H1 (cell line): ENCODE data around the gene COTL1.

Source experiments
- EGR1 ChIP-seq: IDR thresholded peaks from 2 replicates; pipeline ENCODE4 v1.6.1; 2011; ENCODE audit warnings: low read depth, low read length, borderline replicate concordance
- EP300 ChIP-seq, 2 experiments: IDR thresholded peaks; 1 replicate in 1 of 2; 2 replicates in 1 of 2; pipeline ENCODE4 v1.6.1; 2011 to 2012; ENCODE audit warnings: low read depth in 2 of 2, low read length in 2 of 2, mild to moderate bottlenecking in 2 of 2, borderline replicate concordance in 1 of 2, inconsistent platforms in 1 of 2, moderate library complexity in 1 of 2
- FOSL1 ChIP-seq: IDR thresholded peaks from 2 replicates; pipeline ENCODE4 v1.6.1; 2011; ENCODE audit warnings: mild to moderate bottlenecking, low read depth, low read length, moderate library complexity; ENCODE audit not compliant: insufficient read depth
- JUND ChIP-seq: IDR thresholded peaks from 2 replicates; pipeline ENCODE4 v1.6.1; 2011; ENCODE audit warnings: mild to moderate bottlenecking, improper control_type of control experiment, low read length
- POLR2A ChIP-seq, 2 experiments: IDR thresholded peaks; 1 replicate in 1 of 2; 2 replicates in 1 of 2; pipeline ENCODE4 v1.6.1; 2011; ENCODE audit warnings: low read depth in 2 of 2, low read length in 2 of 2, mild to moderate bottlenecking in 2 of 2; ENCODE audit errors: control extremely low read depth in 1 of 2
- RAD21 ChIP-seq, 2 experiments: IDR thresholded peaks in 1 of 2; conservative IDR thresholded peaks in 1 of 2; 2 replicates each; pipeline ENCODE4 v1.6.1; 2011; ENCODE audit warnings: low read depth in 2 of 2, low read length in 2 of 2, improper control_type of control experiment in 1 of 2, inconsistent platforms in 1 of 2, mild to moderate bottlenecking in 1 of 2, moderate library complexity in 1 of 2
- RNF2 ChIP-seq: fragments of 200-900, 300-1000 bp; sonication (generic); IDR thresholded peaks from 2 replicates; pipeline ENCODE4 v1.7.1; 2016; ENCODE audit warnings: borderline replicate concordance, low read depth, mild to moderate bottlenecking, antibody characterized with exemption, low read length; ENCODE audit not compliant: poor library complexity, severe bottlenecking; ENCODE audit errors: missing control alignments
- RXRA ChIP-seq: IDR thresholded peaks from 2 replicates; pipeline ENCODE4 v1.6.1; 2011; ENCODE audit warnings: low read depth, mild to moderate bottlenecking, low read length, moderate library complexity; ENCODE audit not compliant: insufficient read depth
- SP1 ChIP-seq: IDR thresholded peaks from 2 replicates; pipeline ENCODE4 v1.6.1; 2011; ENCODE audit warnings: low read depth, low read length
- SP2 ChIP-seq: IDR thresholded peaks from 2 replicates; pipeline ENCODE4 v1.6.1; 2012; ENCODE audit warnings: mild to moderate bottlenecking, low read length, inconsistent platforms
- ZNF274 ChIP-seq: IDR thresholded peaks from 2 replicates; pipeline ENCODE4 v1.7.0; 2012; ENCODE audit warnings: low read length, borderline replicate concordance; ENCODE audit errors: extremely low read depth
- TF ChIP-seq, protein P1 (sequence below): IDR thresholded peaks from 2 replicates; pipeline ENCODE4 v1.6.1; 2011; ENCODE audit warnings: low read length, improper control_type of control experiment
- TF ChIP-seq, protein P2 (sequence below): IDR thresholded peaks from 2 replicates; pipeline ENCODE4 v1.6.1; 2012; ENCODE audit warnings: low read length, inconsistent platforms
- TF ChIP-seq, protein P3 (sequence below), 3 experiments: IDR thresholded peaks; 1 replicate in 2 of 3; 2 replicates in 1 of 3; pipeline versions ENCODE4 v1.5.1 to v1.6.1; 2011; ENCODE audit warnings: low read length in 3 of 3, mild to moderate bottlenecking in 3 of 3, inconsistent platforms in 2 of 3, low read depth in 1 of 3, moderate library complexity in 1 of 3; ENCODE audit not compliant: insufficient read depth in 1 of 3; ENCODE audit errors: control extremely low read depth in 1 of 3

DNA sequence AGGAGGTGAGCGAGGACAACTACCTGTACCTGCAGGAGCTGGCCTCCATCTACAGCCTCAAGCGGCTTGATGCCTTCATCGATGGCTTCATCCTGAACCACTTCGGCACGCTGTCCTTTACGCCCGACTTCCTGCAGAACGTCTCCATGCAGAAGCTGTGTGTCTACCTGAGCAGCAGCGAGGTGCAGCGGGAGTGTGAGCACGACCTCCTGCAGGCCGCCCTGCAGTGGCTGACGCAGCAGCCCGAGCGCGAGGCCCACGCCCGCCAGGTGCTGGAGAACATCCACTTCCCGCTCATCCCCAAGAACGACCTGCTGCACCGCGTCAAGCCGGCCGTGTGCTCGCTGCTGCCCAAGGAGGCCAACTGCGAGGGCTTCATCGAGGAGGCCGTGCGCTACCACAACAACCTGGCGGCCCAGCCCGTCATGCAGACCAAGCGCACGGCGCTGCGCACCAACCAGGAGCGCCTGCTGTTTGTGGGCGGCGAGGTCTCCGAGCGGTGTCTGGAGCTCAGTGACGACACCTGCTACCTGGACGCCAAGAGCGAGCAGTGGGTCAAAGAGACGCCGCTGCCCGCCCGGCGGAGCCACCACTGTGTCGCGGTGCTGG lies 39.5 kb upstream of the COTL1 start:
- TF ChIP-seq, protein P1, sequence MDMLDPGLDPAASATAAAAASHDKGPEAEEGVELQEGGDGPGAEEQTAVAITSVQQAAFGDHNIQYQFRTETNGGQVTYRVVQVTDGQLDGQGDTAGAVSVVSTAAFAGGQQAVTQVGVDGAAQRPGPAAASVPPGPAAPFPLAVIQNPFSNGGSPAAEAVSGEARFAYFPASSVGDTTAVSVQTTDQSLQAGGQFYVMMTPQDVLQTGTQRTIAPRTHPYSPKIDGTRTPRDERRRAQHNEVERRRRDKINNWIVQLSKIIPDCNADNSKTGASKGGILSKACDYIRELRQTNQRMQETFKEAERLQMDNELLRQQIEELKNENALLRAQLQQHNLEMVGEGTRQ = no peak
- TF ChIP-seq, protein P2, sequence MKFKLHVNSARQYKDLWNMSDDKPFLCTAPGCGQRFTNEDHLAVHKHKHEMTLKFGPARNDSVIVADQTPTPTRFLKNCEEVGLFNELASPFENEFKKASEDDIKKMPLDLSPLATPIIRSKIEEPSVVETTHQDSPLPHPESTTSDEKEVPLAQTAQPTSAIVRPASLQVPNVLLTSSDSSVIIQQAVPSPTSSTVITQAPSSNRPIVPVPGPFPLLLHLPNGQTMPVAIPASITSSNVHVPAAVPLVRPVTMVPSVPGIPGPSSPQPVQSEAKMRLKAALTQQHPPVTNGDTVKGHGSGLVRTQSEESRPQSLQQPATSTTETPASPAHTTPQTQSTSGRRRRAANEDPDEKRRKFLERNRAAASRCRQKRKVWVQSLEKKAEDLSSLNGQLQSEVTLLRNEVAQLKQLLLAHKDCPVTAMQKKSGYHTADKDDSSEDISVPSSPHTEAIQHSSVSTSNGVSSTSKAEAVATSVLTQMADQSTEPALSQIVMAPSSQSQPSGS = no peak
- TF ChIP-seq EP300 (IDR thresholded peaks at IDR 0.05; ENCODE audit: borderline replicate concordance in 1 of 2, low read depth in 2 of 2, low read length in 2 of 2) (no peak), POLR2A (IDR thresholded peaks at IDR 0.05; ENCODE audit: control extremely low read depth in 1 of 2, low read depth in 2 of 2, low read length in 2 of 2) (no peak), JUND (no peak), FOSL1 (no peak), EGR1 (no peak), RNF2 (no peak), SP1 (no peak), RXRA (no peak), RAD21 (IDR thresholded peaks at IDR 0.05 in 1 of 2, conservative IDR thresholded peaks at IDR 0.05 in 1 of 2; ENCODE audit: low read depth in 2 of 2, low read length in 2 of 2) (no peak), ZNF274 (no peak), SP2 (no peak)
- TF ChIP-seq, protein P3, sequence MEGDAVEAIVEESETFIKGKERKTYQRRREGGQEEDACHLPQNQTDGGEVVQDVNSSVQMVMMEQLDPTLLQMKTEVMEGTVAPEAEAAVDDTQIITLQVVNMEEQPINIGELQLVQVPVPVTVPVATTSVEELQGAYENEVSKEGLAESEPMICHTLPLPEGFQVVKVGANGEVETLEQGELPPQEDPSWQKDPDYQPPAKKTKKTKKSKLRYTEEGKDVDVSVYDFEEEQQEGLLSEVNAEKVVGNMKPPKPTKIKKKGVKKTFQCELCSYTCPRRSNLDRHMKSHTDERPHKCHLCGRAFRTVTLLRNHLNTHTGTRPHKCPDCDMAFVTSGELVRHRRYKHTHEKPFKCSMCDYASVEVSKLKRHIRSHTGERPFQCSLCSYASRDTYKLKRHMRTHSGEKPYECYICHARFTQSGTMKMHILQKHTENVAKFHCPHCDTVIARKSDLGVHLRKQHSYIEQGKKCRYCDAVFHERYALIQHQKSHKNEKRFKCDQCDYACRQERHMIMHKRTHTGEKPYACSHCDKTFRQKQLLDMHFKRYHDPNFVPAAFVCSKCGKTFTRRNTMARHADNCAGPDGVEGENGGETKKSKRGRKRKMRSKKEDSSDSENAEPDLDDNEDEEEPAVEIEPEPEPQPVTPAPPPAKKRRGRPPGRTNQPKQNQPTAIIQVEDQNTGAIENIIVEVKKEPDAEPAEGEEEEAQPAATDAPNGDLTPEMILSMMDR (IDR thresholded peaks at IDR 0.05; ENCODE audit: control extremely low read depth in 1 of 3, insufficient read depth in 1 of 3, low read depth in 1 of 3, low read length in 3 of 3) = no peak
